Globus pallidus (tissue), 1 donor: ENCODE measurements around the gene EPS8L1.
"Not testable (repeated sequence)": the region's sequence is repeated elsewhere in the genome, so short reads cannot be mapped to it uniquely, and the experiment has no call there.

Source experiments
- DNase-seq: peaks from one replicate; pipeline ENCODE4 v3.0.0-alpha.2; 2015; ENCODE audit warnings: low spot score

Gene EPS8L1

DNA sequence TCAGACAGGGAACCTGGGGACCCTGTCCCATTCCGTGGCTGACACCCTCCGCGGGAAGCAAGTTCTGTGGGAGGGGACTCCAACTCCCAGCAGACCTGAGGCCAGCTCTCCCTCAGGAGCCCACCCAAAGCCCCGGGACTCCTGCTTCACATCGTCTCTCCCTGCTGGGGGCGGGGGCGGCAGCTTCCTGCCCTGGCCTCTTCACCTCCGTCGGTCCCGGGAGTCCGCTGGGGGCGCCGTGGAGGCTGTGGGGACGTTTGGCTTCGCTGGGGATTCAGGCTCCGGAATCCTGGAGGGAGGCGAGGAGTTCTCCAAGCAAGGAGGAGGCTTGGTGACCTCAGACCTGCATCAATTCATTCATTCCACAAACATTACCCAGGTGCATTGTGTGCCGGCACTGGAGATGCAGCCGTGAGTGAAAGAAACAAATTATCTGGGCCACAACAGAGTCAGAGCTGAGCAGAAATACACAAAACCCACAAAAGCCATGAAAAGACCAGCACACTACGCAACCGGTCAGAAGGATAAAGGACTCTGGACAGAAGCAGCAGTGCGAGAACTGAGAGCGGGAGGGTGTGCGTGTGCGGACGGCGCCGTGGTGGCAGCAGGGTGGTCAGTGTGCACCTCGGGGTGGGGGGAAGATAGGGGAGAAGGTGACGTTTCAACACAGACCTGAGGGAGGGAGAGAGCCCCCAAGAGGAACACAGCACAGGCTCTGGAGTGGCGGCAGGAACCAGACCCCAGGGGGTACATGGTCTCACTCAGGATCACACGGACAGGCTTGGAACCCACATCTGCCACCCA is 19.0 kb downstream of the EPS8L1 start:
- DNase-seq = no peak

DNA sequence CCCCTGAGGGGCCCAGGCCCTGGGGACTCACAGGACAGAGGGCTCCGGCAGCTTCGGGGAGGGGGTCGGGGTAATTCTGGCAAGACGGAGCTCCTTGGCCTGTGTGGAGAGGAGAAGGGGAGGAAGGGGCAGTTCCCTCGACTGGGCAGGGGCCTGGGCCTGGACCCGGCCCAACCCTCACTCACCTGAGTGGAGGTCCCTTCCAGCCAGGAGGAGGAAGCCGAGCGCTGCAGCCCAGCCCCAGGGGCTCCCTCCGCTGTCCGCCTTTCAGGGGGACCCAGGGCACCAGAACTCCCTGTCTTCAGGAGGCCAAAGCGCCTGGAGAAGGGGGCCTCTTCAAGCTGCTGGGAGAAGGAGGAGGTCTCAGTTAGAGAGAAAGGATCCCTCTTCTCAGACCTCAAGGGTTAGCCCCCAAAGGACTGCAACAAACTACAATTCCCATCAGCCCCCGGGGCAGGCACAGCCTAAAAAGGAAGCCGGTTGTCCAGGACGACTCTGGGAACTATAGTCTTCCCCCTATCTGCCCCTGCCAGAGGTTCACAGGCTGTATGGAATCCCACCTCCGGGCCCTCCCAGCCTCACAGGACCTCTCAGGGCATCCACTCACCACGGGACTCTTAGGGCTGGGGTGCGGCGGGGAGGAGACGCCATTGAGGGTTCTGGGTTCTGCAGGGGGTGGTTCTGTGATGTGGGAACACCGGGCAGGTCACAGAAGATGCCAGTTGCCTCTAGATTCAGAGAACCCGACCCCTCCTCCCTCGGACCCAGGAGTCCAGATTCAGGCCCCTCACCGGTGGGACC is 19.8 kb downstream of the EPS8L1 start:
- DNase-seq = no peak

GRCh38 chr19:55096061-55096701 is 20.5 kb downstream of the EPS8L1 start:
- DNase-seq = no peak

GRCh38 chr19:55097864-55098715 is 22.4 kb downstream of the EPS8L1 start:
- no peak for DNase-seq

- no peak for DNase-seq
These were observed 23.3 kb downstream of the EPS8L1 start for GRCh38 chr19:55098716-55099556.

- no peak for DNase-seq
These were observed 24.2 kb downstream of the EPS8L1 start for GRCh38 chr19:55099557-55100506.

- peak; percentile 67 for DNase-seq
These were observed 25.6 kb downstream of the EPS8L1 start for GRCh38 chr19:55101261-55101660.

GRCh38 chr19:55103190-55103589 is 27.5 kb downstream of the EPS8L1 start:
- DNase-seq = no peak

- DNase-seq = no peak
These were observed 29.6 kb downstream of the EPS8L1 start for GRCh38 chr19:55105237-55105636.

DNA sequence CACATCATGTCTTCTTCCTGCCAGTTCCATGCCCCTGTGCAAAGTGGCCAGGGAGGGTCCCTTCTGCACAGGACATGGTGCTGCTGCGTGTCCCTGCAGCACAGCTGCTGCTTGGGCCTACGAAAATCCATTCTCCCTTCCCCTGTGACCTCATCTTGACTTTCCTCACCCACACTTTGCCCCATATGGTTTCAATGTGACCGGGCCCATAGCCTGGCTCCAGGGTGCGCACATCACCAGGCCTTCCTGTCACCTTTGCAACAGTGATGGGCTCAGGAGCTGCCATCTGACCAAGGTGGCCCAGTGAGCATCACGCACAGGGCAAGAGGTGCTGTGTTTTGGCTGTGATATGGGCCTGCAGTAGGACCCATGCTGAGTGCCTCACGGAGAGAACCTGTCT is 30.9 kb downstream of the EPS8L1 start:
- no peak for DNase-seq

GRCh38 chr19:55107252-55107651 is 31.6 kb downstream of the EPS8L1 start:
- not testable (repeated sequence) for DNase-seq

DNA sequence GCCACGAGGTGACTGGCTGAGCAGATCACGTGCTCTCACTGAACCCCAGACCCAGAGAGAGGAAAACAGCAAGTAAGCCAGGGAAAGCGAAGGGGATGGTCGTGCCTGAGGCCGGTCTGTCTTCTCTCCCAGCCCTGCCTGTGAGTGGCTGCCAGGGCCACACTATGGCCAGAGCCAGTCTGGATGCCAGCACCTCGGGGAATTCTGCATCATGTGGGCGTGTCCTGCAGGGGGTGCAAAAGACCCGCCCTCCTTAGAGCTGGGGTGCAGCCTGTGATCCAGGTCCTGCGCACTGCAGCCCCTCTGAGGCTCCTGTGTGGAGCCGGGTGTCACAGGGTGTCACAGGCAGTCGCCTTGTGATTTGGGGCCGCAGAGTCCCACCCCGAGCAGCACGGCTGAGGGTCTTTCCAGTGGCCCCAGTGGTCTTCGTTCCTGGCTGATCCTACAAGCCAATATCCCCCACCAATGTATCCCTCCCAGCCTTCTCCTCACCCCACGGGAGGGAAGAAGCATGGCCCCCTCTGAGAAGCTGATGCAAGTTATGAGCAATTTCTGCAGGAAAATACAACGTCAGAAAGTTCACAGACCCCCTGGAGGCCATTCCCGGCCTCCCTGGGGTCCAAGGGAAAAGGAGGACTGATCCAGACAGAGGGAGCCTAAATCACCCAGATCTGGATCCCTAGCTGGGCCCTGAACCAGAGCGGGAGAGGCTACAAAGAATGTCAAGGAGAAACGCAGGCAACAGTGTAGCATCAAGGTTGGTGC is 34.0 kb downstream of the EPS8L1 start:
- no peak for DNase-seq

DNA sequence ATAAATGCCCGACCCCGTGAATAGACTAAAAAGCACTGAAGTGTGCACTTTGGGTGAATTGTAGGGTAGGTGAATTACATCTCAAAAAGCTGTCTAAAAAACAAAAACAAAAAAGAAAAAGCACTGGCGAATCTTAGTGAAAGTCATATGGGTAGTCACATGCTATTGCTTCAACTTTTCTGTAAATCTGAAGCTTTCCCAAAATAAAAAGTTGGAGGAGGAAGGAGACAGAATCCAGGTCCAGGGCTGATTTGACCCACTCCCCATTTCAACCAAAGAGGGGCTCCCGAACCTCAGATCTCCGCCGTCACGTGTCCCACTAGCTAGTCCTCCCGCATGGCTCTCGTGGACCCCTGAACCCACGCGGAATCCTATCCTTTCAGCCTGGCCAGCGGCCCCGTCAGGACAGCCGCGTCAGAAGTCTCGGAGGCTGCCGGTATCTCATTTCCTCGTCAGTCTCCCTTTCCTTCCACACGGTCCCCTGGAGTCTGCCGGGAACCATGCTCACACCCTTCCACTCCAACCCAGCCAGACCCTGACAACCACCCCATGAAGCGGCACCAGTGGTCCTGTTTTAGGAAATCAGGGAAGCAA is 35.7 kb downstream of the EPS8L1 start:
- DNase-seq = no peak

DNA sequence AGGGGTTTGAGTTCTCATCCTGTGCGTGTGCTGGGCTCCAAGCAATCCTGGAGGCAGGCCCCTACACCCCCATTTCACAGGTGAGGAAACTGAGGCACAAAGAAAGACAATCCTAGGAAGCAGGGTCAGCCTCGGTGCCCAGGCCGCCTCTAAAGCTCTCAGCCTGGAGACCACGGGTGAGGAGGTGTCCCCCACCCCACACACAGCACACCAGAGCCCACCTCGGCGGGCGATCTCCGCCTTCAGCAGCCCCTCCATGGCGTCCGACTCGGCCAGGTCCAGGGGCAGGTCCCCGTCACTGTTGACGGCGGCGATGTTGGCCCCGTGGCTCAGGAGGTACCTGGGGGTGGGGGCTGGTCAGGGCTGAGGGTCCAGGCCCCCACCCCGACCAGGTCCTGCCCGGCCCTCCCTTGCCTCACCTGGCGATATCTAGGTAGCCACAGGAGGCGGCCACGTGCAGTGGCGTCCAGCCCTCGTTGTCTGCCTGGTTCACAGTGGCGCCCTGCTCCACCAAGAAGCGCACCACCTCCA is 36.6 kb downstream of the EPS8L1 start:
- no peak for DNase-seq

GRCh38 chr19:55112777-55113569 is 37.3 kb downstream of the EPS8L1 start:
- no peak for DNase-seq

GRCh38 chr19:55113570-55114039 is 37.9 kb downstream of the EPS8L1 start:
- DNase-seq = peak; percentile 54

DNA sequence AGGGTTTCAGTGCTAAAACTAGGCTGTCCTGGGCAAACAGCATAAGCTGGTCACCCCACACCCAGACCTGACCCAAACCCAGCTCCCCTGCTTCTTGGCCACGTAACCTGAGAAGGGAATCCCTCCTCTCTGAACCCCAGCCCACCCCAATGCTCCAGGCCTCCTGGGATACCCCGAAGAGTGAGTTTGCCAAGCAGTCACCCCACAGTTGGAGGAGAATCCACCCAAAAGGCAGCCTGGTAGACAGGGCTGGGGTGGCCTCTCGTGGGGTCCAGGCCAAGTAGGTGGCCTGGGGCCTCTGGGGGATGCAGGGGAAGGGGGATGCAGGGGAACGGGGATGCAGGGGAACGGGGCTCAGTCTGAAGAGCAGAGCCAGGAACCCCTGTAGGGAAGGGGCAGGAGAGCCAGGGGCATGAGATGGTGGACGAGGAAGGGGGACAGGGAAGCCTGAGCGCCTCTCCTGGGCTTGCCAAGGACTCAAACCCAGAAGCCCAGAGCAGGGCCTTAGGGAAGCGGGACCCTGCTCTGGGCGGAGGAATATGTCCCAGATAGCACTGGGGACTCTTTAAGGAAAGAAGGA is 39.0 kb downstream of the EPS8L1 start:
- no peak for DNase-seq
